ENCODE results near the gene ANKRD9. TPM values are rescaled to one million over a fixed set of nuclear protein-coding genes. Genes with fewer than 3 reads are reported as not detected.

Gene ANKRD9
- total and polyA plus RNA-seq, 9 of the 15 experiments (the other 6 are each of a cell fraction or from before 2014, with no cell fraction given): 0.04 to 32.9 (median 5.3) TPM

DNA sequence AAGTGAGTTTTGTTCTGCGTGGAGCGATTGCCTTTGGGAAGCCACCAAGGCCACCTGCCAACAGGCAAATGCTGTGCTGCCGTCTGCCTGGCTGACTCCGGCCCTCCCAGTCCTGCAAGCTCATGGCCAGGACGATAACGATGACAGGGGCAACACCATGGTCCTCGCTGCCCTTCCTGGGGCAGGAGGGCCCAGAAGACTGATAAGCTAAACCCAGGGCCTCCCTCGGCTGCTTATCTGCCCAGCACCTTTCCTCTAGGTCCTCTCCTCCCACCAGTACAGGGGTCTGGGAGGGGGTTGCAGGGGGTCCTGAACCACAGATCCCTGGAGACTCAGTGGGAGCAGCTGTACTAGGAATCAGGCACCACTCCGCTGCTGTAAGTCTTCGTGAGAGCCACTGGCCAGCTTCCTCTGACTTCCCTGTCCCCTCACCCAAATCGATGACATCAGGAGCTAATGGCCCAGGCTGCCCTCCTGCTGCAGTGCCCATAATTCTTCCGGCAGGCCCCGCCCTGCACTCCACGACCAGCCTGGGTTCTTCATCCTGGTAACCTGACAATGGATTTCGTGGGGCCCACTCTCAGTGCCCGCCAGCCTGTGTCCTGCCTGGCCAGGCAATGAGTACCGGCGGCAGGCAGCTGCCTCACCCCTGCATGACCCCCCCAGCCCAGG is 5.1 kb downstream of the ANKRD9 start (continued):
- TF ChIP-seq ETS1 (conservative IDR thresholded peaks at IDR 0.05; ENCODE audit: control insufficient read depth, low read depth, low read length) (peak; percentile 29; the same call in 1 of the 2 replicates), ATF1 (CRISPR knock-in tag; IDR thresholded peaks at IDR 0.05) (no peak), ATF1 (tag; IDR thresholded peaks at IDR 0.05) (0 out of 2 replicates have a peak, but pooled peaks have one; percentile 22), ELF4 (CRISPR knock-in tag; IDR thresholded peaks at IDR 0.05) (0 out of 2 replicates have a peak, but pooled peaks have one; percentile 37), ELF1 (tag; IDR thresholded peaks at IDR 0.05) (no peak), RHOXF2B (CRISPR knock-in tag; conservative IDR thresholded peaks at IDR 0.05) (no peak), ZNF175 (CRISPR knock-in tag; IDR thresholded peaks at IDR 0.05; ENCODE audit: low read depth) (0 out of 2 replicates have a peak, but pooled peaks have one; percentile 34), ZNF778 (CRISPR knock-in tag; IDR thresholded peaks at IDR 0.05) (no peak)
- TF ChIP-seq, protein P1, sequence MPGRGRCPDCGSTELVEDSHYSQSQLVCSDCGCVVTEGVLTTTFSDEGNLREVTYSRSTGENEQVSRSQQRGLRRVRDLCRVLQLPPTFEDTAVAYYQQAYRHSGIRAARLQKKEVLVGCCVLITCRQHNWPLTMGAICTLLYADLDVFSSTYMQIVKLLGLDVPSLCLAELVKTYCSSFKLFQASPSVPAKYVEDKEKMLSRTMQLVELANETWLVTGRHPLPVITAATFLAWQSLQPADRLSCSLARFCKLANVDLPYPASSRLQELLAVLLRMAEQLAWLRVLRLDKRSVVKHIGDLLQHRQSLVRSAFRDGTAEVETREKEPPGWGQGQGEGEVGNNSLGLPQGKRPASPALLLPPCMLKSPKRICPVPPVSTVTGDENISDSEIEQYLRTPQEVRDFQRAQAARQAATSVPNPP (IDR thresholded peaks at IDR 0.05; ENCODE audit: borderline replicate concordance, insufficient read depth, insufficient read length): no peak
- TF ChIP-seq, protein P2, sequence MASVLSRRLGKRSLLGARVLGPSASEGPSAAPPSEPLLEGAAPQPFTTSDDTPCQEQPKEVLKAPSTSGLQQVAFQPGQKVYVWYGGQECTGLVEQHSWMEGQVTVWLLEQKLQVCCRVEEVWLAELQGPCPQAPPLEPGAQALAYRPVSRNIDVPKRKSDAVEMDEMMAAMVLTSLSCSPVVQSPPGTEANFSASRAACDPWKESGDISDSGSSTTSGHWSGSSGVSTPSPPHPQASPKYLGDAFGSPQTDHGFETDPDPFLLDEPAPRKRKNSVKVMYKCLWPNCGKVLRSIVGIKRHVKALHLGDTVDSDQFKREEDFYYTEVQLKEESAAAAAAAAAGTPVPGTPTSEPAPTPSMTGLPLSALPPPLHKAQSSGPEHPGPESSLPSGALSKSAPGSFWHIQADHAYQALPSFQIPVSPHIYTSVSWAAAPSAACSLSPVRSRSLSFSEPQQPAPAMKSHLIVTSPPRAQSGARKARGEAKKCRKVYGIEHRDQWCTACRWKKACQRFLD (CRISPR knock-in tag; IDR thresholded peaks at IDR 0.05): peak; percentile 28; the same call in 1 of the 2 replicates
- TF ChIP-seq, protein P3, sequence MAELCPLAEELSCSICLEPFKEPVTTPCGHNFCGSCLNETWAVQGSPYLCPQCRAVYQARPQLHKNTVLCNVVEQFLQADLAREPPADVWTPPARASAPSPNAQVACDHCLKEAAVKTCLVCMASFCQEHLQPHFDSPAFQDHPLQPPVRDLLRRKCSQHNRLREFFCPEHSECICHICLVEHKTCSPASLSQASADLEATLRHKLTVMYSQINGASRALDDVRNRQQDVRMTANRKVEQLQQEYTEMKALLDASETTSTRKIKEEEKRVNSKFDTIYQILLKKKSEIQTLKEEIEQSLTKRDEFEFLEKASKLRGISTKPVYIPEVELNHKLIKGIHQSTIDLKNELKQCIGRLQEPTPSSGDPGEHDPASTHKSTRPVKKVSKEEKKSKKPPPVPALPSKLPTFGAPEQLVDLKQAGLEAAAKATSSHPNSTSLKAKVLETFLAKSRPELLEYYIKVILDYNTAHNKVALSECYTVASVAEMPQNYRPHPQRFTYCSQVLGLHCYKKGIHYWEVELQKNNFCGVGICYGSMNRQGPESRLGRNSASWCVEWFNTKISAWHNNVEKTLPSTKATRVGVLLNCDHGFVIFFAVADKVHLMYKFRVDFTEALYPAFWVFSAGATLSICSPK (IDR thresholded peaks at IDR 0.05; ENCODE audit: borderline replicate concordance): no peak
